ENCODE results near the gene TNFRSF6B.
"Not testable (repeated sequence)": the region's sequence is repeated elsewhere in the genome, so short reads cannot be mapped to it uniquely, and the experiment has no call there.

Gene TNFRSF6B

DNA sequence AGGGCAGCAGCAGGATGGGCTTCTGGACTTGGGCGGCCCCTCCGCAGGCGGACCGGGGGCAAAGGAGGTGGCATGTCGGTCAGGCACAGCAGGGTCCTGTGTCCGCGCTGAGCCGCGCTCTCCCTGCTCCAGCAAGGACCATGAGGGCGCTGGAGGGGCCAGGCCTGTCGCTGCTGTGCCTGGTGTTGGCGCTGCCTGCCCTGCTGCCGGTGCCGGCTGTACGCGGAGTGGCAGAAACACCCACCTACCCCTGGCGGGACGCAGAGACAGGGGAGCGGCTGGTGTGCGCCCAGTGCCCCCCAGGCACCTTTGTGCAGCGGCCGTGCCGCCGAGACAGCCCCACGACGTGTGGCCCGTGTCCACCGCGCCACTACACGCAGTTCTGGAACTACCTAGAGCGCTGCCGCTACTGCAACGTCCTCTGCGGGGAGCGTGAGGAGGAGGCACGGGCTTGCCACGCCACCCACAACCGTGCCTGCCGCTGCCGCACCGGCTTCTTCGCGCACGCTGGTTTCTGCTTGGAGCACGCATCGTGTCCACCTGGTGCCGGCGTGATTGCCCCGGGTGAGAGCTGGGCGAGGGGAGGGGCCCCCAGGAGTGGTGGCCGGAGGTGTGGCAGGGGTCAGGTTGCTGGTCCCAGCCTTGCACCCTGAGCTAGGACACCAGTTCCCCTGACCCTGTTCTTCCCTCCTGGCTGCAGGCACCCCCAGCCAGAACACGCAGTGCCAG, at the start of gene TNFRSF6B:
Gene TNFRSF6B, plus strand, starts transcription at position 25 of the 729 bp plus-strand sequence. Its CDS starts 116 bp downstream, at position 141.
- DNase-seq (ENCODE audit: low read depth) = no peak

DNA sequence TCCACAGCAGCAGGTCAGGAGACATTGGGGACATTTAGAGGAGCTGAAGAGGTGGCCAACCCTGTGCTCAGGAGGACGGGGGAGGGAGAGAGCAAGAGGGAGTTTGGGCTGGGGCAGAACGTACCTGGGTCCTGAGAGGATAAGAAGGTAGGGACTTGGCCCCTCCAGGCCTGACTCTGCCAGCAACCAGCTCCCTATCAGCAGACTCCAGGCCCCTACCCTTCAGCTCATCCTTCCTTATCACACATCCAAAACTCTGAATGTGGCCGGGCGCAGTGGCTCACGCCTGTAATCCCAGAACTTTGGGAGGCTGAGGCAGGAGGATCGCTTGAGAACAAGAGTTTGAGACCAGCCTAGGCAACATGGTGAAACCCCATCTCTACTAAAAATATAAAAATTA, 48.3 kb upstream of the TNFRSF6B start:
- no peak for DNase-seq (ENCODE audit: low read depth)

DNA sequence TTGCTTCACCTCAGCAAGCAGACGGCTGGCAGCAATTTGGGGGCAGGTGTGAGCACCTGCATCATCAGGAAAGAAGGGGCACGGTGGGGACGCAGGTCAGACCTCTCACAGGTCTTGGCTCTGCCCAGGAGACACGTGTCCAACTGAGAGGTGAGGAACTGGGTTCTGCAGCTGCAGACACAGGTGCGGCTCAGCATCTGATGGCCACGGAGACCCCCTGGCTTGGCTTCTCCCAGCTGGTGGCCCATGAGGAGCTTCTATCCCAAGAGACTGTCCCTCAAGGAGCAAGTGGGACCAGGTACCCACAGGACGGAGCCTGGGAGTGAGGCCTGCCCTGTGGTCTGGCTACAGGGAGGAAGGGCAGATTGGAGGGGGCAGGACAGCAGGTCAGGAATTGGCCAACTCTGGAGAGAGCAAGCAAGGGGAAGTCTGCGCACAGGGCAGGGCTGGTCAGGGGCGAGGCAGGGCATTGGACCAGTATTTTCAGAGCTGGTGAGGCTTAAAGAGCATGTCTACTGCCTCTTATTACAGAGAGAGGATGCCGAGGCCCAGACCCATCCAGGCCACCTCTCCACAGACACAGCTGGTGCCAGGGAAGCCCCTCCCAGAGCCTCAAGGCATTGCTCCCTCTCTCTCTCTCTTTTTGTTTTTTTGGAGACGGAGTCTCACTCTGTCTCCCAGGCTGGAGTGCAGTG, 47.4 kb upstream of the TNFRSF6B start:
- no peak for DNase-seq (ENCODE audit: low read depth)

DNA sequence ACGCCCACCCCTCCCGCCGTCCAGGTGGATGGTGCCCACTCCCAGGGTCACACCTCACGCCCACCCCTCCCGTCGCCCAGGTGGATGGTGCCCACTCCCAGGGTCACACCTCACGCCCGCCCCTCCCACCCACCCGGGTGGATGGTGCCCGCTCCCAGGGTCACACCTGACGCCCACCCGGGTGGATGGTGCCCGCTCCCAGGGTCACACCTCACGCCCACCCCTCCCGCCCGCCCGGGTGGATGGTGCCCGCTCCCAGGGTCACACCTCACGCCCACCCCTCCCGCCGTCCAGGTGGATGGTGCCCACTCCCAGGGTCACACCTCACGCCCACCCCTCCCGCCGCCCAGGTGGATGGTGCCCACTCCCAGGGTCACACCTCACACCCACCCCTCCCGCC, 46.0 kb upstream of the TNFRSF6B start:
- not testable (repeated sequence) for DNase-seq (ENCODE audit: low read depth)

- no peak for DNase-seq (ENCODE audit: low read depth)
These were observed 44.6 kb upstream of the TNFRSF6B start for GRCh38 chr20:63651942-63652191.

DNA sequence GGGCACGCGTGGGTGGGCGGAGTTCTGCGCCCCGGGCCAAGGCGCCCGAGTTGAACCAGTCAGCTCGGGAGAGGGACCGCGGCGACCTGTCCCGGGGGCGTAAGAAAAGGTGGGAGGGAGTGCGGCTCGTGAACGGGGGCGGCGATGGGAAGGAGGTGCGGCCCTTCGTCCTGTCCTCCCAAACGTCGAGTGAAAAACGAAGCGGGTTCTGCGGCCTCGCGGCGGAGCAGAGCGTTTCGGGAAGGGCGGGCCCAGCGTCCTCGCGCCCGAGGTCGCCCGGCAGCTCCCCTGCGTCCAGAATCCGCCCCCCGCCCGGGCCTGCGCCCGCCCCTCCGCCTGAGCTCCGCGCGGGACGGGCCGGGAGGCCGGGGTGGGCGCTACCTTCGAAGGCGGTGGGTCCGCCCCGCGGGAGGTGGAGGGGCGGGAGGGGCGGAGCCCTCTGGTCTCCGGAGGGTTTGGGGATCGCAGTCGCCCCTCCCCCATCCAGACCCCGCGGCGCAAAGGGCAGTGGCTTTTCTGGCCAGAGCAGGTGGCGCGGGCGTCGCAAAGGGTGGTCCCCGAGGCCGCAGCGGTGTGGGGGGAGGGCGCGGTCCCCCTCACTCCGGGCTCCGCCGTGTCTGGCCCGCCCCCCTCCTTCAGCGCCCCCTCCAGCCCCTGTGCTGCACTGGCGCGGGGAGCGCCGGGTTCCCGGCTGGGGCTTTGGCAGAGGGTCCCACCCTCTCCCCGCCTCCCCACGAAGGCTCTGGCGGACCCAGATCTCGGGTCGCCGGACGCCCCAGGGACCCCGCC, 44.1 kb upstream of the TNFRSF6B start:
- DNase-seq (ENCODE audit: low read depth) = no peak

- no peak for DNase-seq (ENCODE audit: low read depth)
These were observed 43.1 kb upstream of the TNFRSF6B start, which contains the start of gene STMN3 for GRCh38 chr20:63653041-63653973. TSS of gene STMN3 (minus strand) at chr20:63653424. CDS start at chr20:63653345, 79 bp downstream.

- DNase-seq (ENCODE audit: low read depth) = no peak
These were observed 42.3 kb upstream of the TNFRSF6B start for GRCh38 chr20:63653974-63654668.

- no peak for DNase-seq (ENCODE audit: low read depth)
These were observed 41.2 kb upstream of the TNFRSF6B start for GRCh38 chr20:63655249-63655648.

- no peak for DNase-seq (ENCODE audit: low read depth)
These were observed 40.0 kb upstream of the TNFRSF6B start for GRCh38 chr20:63656451-63656850.

DNA sequence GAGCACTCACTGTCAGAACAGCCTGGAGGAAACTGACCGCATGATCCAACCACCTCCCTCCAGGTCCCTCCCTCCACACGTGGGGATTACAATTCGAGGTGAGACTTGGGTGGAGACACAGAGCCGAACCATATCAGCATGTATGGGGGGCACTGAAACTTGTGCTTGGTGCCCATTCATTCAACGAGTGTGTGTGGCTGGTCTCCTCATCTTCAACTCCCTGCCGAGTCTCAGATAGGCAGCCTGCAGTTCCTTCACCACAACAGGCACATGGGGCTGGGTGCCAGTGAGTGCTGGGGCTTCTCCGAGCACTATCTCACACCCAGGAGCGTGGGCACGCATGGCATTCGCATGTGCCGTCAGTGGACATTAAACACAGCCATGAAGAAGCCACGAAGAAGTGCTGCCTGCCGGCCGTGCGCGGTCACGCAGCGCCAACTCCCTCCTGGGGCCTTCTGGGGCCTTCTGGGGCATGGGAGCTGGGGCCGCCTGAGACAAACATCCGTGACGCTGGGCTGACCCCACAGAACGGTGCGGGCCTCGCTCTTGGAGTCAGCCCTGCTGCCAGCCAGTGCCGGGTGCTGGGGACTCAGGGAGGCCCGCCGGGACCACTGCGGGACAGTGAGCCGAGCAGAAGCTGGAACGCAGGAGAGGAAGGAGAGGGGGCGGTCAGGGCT, 39.1 kb upstream of the TNFRSF6B start:
- no peak for DNase-seq (ENCODE audit: low read depth)

GRCh38 chr20:63657937-63658748, 38.3 kb upstream of the TNFRSF6B start, which contains the start of gene RTEL1:
TSS of gene RTEL1 (plus strand) at chr20:63658312. CDS start at chr20:63659403, 1,091 bp downstream.
- peak; percentile 81 for DNase-seq (ENCODE audit: low read depth)

DNA sequence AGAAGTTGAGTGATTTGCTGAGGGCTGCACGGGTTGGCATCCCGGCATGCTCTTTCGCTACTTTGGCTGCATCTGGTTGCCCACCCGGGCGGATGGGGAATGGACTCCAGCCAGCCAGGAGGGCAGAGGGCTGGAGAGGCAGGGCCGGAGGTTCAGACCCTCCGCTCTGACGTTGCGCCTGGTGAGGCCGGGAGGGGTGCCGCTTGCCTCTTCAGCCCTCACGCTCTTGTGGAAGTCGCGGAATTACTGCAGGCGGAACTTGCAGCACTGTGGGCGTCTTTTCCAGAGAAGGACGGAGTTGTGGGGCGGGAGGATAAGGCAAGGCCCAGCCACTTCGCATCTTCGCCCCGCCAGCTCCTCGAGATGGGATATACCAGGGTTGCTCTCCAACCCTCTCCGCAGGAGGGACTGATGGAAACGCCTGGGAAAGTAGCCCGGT, 37.7 kb upstream of the TNFRSF6B start:
- no peak for DNase-seq (ENCODE audit: low read depth)

- DNase-seq (ENCODE audit: low read depth) = no peak
These were observed 37.1 kb upstream of the TNFRSF6B start for GRCh38 chr20:63659370-63659769.

GRCh38 chr20:63660174-63660573, 36.3 kb upstream of the TNFRSF6B start:
- DNase-seq (ENCODE audit: low read depth) = not testable (repeated sequence)

- DNase-seq (ENCODE audit: low read depth) = no peak
These were observed 35.8 kb upstream of the TNFRSF6B start for GRCh38 chr20:63660622-63661021.

DNA sequence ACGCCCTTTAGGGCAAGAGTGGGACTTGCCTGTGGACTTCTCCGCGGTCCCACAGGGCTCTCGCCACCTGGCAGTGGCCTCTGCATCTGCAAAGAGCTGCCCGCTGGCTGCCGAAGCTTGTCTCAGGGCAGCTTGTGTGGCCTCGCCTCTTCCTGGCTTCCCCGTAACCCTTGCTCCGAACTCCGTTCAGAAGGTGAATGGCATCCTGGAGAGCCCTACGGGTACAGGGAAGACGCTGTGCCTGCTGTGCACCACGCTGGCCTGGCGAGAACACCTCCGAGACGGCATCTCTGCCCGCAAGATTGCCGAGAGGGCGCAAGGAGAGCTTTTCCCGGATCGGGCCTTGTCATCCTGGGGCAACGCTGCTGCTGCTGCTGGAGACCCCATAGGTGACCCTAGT, 35.3 kb upstream of the TNFRSF6B start:
- no peak for DNase-seq (ENCODE audit: low read depth)

DNA sequence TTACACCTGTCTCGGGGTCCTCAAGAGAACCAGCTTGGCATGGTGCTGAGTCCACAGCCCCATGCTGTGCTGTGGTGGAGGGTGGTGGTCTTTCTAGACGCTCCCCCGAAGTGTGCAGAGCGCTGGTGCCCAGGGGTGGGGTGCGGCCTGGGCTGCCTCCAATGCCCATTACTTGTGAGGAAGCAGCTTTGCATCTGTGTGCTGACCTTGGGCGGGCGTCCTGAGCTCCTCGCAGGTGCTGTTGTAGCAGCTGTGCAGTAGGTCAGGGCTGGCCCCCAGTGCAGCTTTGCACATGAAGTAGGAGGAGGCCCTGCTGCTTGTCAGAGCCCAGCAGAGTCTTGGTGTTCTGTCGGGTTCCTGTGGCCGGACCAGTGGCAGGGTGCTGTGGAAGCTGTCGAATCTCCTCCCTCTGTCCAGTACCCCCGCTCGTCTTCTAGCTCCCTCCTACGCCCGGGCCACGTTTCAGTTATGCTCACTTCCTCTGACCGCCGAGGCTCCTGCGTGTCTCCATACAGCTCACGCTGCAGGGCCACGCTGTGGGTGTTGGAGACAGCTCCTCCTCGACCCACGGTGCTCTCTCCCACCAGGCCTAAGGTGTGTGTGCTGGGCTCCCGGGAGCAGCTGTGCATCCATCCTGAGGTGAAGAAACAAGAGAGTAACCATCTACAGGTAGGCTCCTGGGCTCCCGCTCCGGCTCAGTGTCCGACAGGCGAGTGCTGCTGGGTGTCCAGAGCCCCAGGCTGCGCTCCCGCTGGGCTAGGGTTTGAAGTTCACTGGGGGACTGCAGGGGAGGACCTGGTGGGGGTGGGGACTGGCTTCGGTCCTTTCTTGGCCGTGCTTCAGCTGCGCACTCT, 34.3 kb upstream of the TNFRSF6B start:
- DNase-seq (ENCODE audit: low read depth) = no peak

GRCh38 chr20:63662813-63663189, 33.7 kb upstream of the TNFRSF6B start:
- no peak for DNase-seq (ENCODE audit: low read depth)
